BJ (cell line): Measurements from ENCODE around the gene IL32. TPM values are rescaled to one million over a fixed set of nuclear protein-coding genes. Genes with fewer than 3 reads are reported as not detected.

Experiments used
- CTCF ChIA-PET: fragments of 350-600 bp; formaldehyde crosslinking; extraction: SDS; loops from one replicate; lab custom pipeline; 2021; ENCODE audit warnings: antibody characterized with exemption, inconsistent platforms; lab: Yijun Ruan, JAX
- POLR2A ChIA-PET: fragments of 300-600 bp; sonication (Branson Sonifier 250); formaldehyde crosslinking; extraction: SDS; loops from one replicate; lab custom pipeline; 2021; ENCODE audit warnings: antibody characterized with exemption; lab: Charles Lee
- DNase-seq: peaks from one replicate; pipeline ENCODE4 v3.0.0-alpha.2; 2011; ENCODE audit warnings: low read depth
- H3K27me3 ChIP-seq: 2 replicates; pipeline ENCODE4 v1.6.0; 2011; ENCODE audit warnings: low read length; ENCODE audit not compliant: control insufficient read depth, insufficient read depth
- H3K36me3 ChIP-seq: 2 replicates; pipeline ENCODE4 v1.5.1; 2011; ENCODE audit warnings: low read length; ENCODE audit not compliant: control insufficient read depth, insufficient read depth
- H3K4me3 ChIP-seq: 2 replicates; pipeline ENCODE4 v1.5.1; 2011; ENCODE audit warnings: low read depth, mild to moderate bottlenecking, control low read depth, low read length
- CTCF ChIP-seq: IDR thresholded peaks from 2 replicates; pipeline ENCODE4 v1.5.1; 2011; ENCODE audit warnings: low read depth, mild to moderate bottlenecking, control low read depth, inconsistent platforms, low read length, moderate library complexity; ENCODE audit not compliant: insufficient read depth
- polyA plus RNA-seq: library from polyadenylated mRNA; depleted of rRNA; stranded (reverse); fragments of >200 nt; gene quantifications from 2 replicates; pipeline ENCODE4 v1.2.3, GENCODE V29; 2011

IL32 gene
- polyA plus RNA-seq, 1 experiment = 18.1 TPM

- DNase-seq = no peak
- TF ChIP-seq CTCF = no peak
- H3K4me3 ChIP-seq = peak overlapping the region; percentile 97
- H3K36me3 ChIP-seq = peaks cover 11% of the 10 kb centered on the region
- ChIA-PET CTCF (interaction anchor here (0.9 to 6.3 kb wide), 6 partner anchors 9 to 110 kb away, joined by 3 to 78 read pairs (median 8); partner anchors contain the start of gene PAQR4), POLR2A (interaction anchor here (0.6 to 0.9 kb wide), 3 partner anchors 12 to 47 kb away, joined by 3 read pairs; no protein-coding TSS in a partner anchor)
- H3K27me3 ChIP-seq = no peaks in the 10 kb centered on the region
Observed at GRCh38 chr16:3019594-3020246, 45.7 kb upstream of the IL32 start.

- peaks cover 11% of the 10 kb centered on the region for H3K36me3 ChIP-seq
- CTCF ChIA-PET = interaction anchor here (1.2 to 6.3 kb wide), 5 partner anchors 10 to 109 kb away, joined by 3 to 78 read pairs (median 12); no protein-coding TSS in a partner anchor
- no peaks in the 10 kb centered on the region for H3K27me3 ChIP-seq
- DNase-seq = no peak
- POLR2A ChIA-PET = interaction anchor here (0.6 to 1.1 kb wide), 4 partner anchors 11 to 48 kb away, joined by 3 read pairs; no protein-coding TSS in a partner anchor
- TF ChIP-seq CTCF = 0 out of 2 replicates have a peak, but pooled peaks have one; percentile 7
- peak within 1 kb of the TSS; percentile 97 for H3K4me3 ChIP-seq
Observed at GRCh38 chr16:3020247-3020603, 45.2 kb upstream of the IL32 start, which contains the start of gene TNFRSF12A. TNFRSF12A (plus strand) TSS chr16:3020368; CDS start chr16:3020398, 30 bp downstream.

- peaks cover 14% of the 10 kb centered on the region for H3K36me3 ChIP-seq
- H3K27me3 ChIP-seq = no peaks in the 10 kb centered on the region
- no peak; the same call in 1 of the 2 replicates for TF ChIP-seq CTCF
- CTCF ChIA-PET = interaction anchor here (1.2 to 6.3 kb wide), 7 partner anchors 10 to 153 kb away, joined by 3 to 78 read pairs (median 5); no protein-coding TSS in a partner anchor
- DNase-seq = peak; percentile 27
- H3K4me3 ChIP-seq = peak overlapping the region; percentile 97
- POLR2A ChIA-PET = interaction anchor here (0.6 to 1.1 kb wide), 4 partner anchors 11 to 114 kb away, joined by 3 to 4 read pairs (median 3); partner anchors contain the start of gene ZNF213
Observed at GRCh38 chr16:3020604-3021448, 44.6 kb upstream of the IL32 start.

GRCh38 chr16:3021449-3022207 lies 43.8 kb upstream of the IL32 start:
- Histone ChIP-seq H3K36me3 (peaks cover 20% of the 10 kb centered on the region), H3K4me3 (peak overlapping the region; percentile 97), H3K27me3 (no peaks in the 10 kb centered on the region)
- peak; percentile 55 for TF ChIP-seq CTCF
- DNase-seq = peak; percentile 68
- POLR2A ChIA-PET = interaction anchor here (0.6 to 1.1 kb wide), 3 partner anchors 14 to 702 kb away, joined by 3 to 15 read pairs (median 4); partner anchors contain the start of gene ZNF213
- CTCF ChIA-PET = interaction anchor here (1.6 to 6.3 kb wide), 6 partner anchors 10 to 153 kb away, joined by 5 to 78 read pairs (median 14); no protein-coding TSS in a partner anchor
